Measurements from ENCODE around the gene KLF3. TPM values are rescaled to one million over a fixed set of nuclear protein-coding genes. Genes with fewer than 3 reads are reported as not detected.

KLF3 gene
- total RNA-seq = 13.4 and 14.3 TPM in 2 replicates

GRCh38 chr4:38663801-38664705, at the start of gene KLF3:
KLF3 (plus strand) TSS chr4:38664199; CDS start chr4:38680626, 16,427 bp downstream.

Other genes with a start within 250 kb of the KLF3 start
- not detected in 2 replicates for gene TLR10, start 118.8 kb downstream of the KLF3 start, total RNA-seq
- gene TLR1, start 140.6 kb downstream of the KLF3 start, total RNA-seq = 2.1 and 2.5 TPM in 2 replicates
- gene TLR6, start 192.6 kb downstream of the KLF3 start, total RNA-seq = 3.0 and 4.4 TPM in 2 replicates
- gene FAM114A1, start 203.6 kb downstream of the KLF3 start, total RNA-seq = 453 and 465 TPM in 2 replicates

All from uterine smooth muscle cell (primary cell).